MCF 10A (cell line): ENCODE data around the gene OR10T2. TPM values are rescaled to one million over a fixed set of nuclear protein-coding genes. Genes with fewer than 3 reads are reported as not detected.
"Not testable (repeated sequence)": the region's sequence is repeated elsewhere in the genome, so short reads cannot be mapped to it uniquely, and the experiment has no call there.

ENCODE experiments used
- Bru-seq: library from RNA; stranded (reverse); fragments of 400-500 nt; gene quantifications from one replicate; lab custom pipeline; 2021; lab: Mats Ljungman, UMichigan
- BruChase-seq, 2 experiments: library from RNA; stranded (reverse); fragments of 400-500 nt; gene quantifications; one replicate each; lab custom pipeline; 2021; lab: Mats Ljungman, UMichigan
- BruUV-seq: library from RNA; stranded (reverse); fragments of 400-500 nt; replicated peaks from 2 replicates; lab custom pipeline; 2021; lab: Mats Ljungman, UMichigan
- CTCF ChIA-PET: fragments of 300-600 bp; sonication (Branson Sonifier 250); formaldehyde crosslinking; extraction: SDS; loops from one replicate; lab custom pipeline; 2021; ENCODE audit warnings: antibody characterized with exemption, inconsistent platforms; lab: Yijun Ruan, JAX
- POLR2A ChIA-PET: fragments of 300-600, 350-650 bp; sonication (Branson Sonifier 250); formaldehyde crosslinking; extraction: SDS; loops from one replicate; lab custom pipeline; 2020; ENCODE audit warnings: antibody characterized with exemption, inconsistent platforms; lab: Yijun Ruan, JAX
- DNase-seq: peaks from one replicate; pipeline ENCODE4 v3.0.0-alpha.2; 2018; ENCODE audit not compliant: unreplicated experiment
- H3K27ac Mint-ChIP-seq: one replicate; pipeline ENCODE4 v1.8.0; 2022; ENCODE audit warnings: mild to moderate bottlenecking, low read depth, mixed read lengths; ENCODE audit not compliant: unreplicated experiment
- H3K27me3 Mint-ChIP-seq: one replicate; pipeline ENCODE4 v1.8.0; 2022; ENCODE audit warnings: mixed read lengths; ENCODE audit not compliant: insufficient read depth, unreplicated experiment
- H3K36me3 Mint-ChIP-seq: one replicate; pipeline ENCODE4 v1.8.0; 2022; ENCODE audit warnings: mild to moderate bottlenecking, moderate library complexity, mixed read lengths; ENCODE audit not compliant: insufficient read depth, unreplicated experiment
- H3K4me1 Mint-ChIP-seq: one replicate; pipeline ENCODE4 v1.8.0; 2022; ENCODE audit warnings: mixed read lengths; ENCODE audit not compliant: insufficient read depth, unreplicated experiment
- H3K4me3 Mint-ChIP-seq: one replicate; pipeline ENCODE4 v1.8.0; 2022; ENCODE audit warnings: mild to moderate bottlenecking, moderate library complexity, mixed read lengths; ENCODE audit not compliant: unreplicated experiment
- H3K9me3 Mint-ChIP-seq: one replicate; pipeline ENCODE4 v1.8.0; 2022; ENCODE audit warnings: mixed read lengths; ENCODE audit not compliant: unreplicated experiment
- intact Hi-C: fragments of 100-400 bp; cut with micrococcal nuclease; formaldehyde crosslinking; loops from 2 replicates; pipeline ENCODE4 v1.14.1; 2022
- long read RNA-seq: library from polyadenylated mRNA; stranded (forward); transcript quantifications from one replicate; pipeline ENCODE4 v2.0.0, GENCODE V29; 2022
- total RNA-seq: library from RNA; stranded (reverse); gene quantifications from 2 replicates; pipeline ENCODE4 v1.2.3, GENCODE V29; 2022
- TF ChIP-seq, protein P1 (sequence below): fragments of 200-600 bp; IDR thresholded peaks from one replicate; pipeline ENCODE4 v1.8.0; 2022; ENCODE audit warnings: antibody characterized with exemption, mild to moderate bottlenecking; ENCODE audit not compliant: unreplicated experiment

OR10T2 gene, protein sequence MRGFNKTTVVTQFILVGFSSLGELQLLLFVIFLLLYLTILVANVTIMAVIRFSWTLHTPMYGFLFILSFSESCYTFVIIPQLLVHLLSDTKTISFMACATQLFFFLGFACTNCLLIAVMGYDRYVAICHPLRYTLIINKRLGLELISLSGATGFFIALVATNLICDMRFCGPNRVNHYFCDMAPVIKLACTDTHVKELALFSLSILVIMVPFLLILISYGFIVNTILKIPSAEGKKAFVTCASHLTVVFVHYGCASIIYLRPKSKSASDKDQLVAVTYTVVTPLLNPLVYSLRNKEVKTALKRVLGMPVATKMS
- total RNA-seq (not detected in 2 replicates), Bru-seq, nascent RNA (not detected), BruChase-seq, experiment 1, labeled RNA remaining after a 6-hour chase (not detected), BruChase-seq, experiment 2, labeled RNA remaining after a 2-hour chase (not detected)
- long read RNA-seq, result 0 reads

GRCh38 chr1:158398818-158399514 is at the start of gene OR10T2:
TSS of gene OR10T2 (minus strand) at chr1:158399466. CDS start at chr1:158399466, 0 bp downstream.
- intact Hi-C loops, result no loop called here
- H3K36me3 Mint-ChIP-seq, result no peaks in the 10 kb centered on the region
- H3K9me3 Mint-ChIP-seq, result no peaks in the 10 kb centered on the region
- H3K27ac Mint-ChIP-seq, result no peak within 1 kb of the TSS
- no peaks in the 10 kb centered on the region for H3K4me1 Mint-ChIP-seq
- CTCF ChIA-PET, result interaction anchor here (0.6 to 0.7 kb wide), 2 partner anchors 159 to 330 kb away, joined by 3 read pairs; no protein-coding TSS in a partner anchor
- DNase-seq, result no peak
- H3K27me3 Mint-ChIP-seq, result peaks cover 84% of the 10 kb centered on the region
- POLR2A ChIA-PET, result no interaction called here
- no TSS peak for BruUV-seq
- TF ChIP-seq, protein P1, sequence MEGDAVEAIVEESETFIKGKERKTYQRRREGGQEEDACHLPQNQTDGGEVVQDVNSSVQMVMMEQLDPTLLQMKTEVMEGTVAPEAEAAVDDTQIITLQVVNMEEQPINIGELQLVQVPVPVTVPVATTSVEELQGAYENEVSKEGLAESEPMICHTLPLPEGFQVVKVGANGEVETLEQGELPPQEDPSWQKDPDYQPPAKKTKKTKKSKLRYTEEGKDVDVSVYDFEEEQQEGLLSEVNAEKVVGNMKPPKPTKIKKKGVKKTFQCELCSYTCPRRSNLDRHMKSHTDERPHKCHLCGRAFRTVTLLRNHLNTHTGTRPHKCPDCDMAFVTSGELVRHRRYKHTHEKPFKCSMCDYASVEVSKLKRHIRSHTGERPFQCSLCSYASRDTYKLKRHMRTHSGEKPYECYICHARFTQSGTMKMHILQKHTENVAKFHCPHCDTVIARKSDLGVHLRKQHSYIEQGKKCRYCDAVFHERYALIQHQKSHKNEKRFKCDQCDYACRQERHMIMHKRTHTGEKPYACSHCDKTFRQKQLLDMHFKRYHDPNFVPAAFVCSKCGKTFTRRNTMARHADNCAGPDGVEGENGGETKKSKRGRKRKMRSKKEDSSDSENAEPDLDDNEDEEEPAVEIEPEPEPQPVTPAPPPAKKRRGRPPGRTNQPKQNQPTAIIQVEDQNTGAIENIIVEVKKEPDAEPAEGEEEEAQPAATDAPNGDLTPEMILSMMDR, result no peak
- H3K4me3 Mint-ChIP-seq, result no peak within 1 kb of the TSS

GRCh38 chr1:158445376-158445775 is 46.1 kb upstream of the OR10T2 start:
- intact Hi-C loops, result no loop called here
- no TSS peak for BruUV-seq
- POLR2A ChIA-PET, result no interaction called here
- DNase-seq, result no peak
- Mint-ChIP-seq H3K4me1 (no peaks in the 10 kb centered on the region), H3K36me3 (no peaks in the 10 kb centered on the region), H3K27ac (no peak overlapping the region), H3K4me3 (no peak overlapping the region), H3K9me3 (no peaks in the 10 kb centered on the region), H3K27me3 (peaks cover 70% of the 10 kb centered on the region)
- CTCF ChIA-PET, result no interaction called here
- TF ChIP-seq, protein P1, result no peak

DNA sequence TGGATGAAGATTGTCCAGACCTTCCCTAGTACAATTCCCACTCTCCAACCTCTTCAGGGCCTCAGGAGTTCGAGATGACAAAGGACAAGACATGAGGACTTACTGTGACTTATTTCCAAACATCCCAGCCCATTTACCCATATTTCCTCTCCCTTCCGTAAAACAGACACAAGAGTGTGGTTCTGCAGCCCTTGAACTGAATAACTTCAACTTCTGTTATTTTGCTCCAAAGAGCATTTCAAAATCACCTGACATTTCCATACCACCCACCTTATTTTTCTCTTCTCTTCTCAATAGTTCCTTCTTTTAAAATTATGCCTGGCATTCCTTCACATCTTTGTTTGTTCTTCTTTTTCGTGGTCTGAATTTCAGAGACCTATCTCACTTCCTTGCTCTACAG is 35.5 kb upstream of the OR10T2 start:
- Mint-ChIP-seq H3K4me3 (no peak overlapping the region), H3K9me3 (no peaks in the 10 kb centered on the region), H3K4me1 (no peaks in the 10 kb centered on the region), H3K27ac (no peak overlapping the region), H3K27me3 (peaks cover 66% of the 10 kb centered on the region), H3K36me3 (no peaks in the 10 kb centered on the region)
- DNase-seq, result no peak
- ChIA-PET POLR2A (no interaction called here), CTCF (no interaction called here)
- intact Hi-C loops, result no loop called here
- TF ChIP-seq, protein P1, result no peak
- no TSS peak for BruUV-seq

DNA sequence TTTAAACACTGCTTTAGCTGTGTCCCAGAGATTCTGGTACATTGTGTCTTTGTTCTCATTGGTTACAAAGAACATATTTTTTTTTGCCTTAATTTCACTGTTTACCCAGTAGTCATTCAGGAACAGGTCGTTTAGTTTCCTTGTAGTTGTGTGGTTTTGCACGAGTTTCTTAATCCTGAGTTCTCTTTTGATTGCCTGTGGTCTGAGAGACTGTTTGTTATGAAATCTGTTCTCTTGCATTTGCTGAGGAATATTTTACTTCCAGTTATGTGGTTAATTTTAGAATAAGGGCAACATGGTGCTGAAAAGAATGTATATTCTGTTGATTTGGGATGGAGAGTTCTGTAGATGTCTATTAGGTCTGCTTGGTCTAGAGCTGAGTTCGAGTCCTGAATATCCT is 30.9 kb upstream of the OR10T2 start:
- POLR2A ChIA-PET, H3K4me1 Mint-ChIP-seq, DNase-seq, H3K9me3 Mint-ChIP-seq, intact Hi-C loops, H3K27ac Mint-ChIP-seq, BruUV-seq, CTCF ChIA-PET, H3K4me3 Mint-ChIP-seq, H3K36me3 Mint-ChIP-seq: not testable (repeated sequence)
- H3K27me3 Mint-ChIP-seq, result peaks cover 57% of the 10 kb centered on the region
